AG08396 (cell line): ENCODE data around the gene CHST9.
"Not testable (repeated sequence)": the region's sequence is repeated elsewhere in the genome, so short reads cannot be mapped to it uniquely, and the experiment has no call there.

Experiments used
- DNase-seq: peaks from one replicate; pipeline ENCODE4 v3.0.0; 2012; ENCODE audit warnings: low spot score, mixed read lengths

Gene CHST9, protein sequence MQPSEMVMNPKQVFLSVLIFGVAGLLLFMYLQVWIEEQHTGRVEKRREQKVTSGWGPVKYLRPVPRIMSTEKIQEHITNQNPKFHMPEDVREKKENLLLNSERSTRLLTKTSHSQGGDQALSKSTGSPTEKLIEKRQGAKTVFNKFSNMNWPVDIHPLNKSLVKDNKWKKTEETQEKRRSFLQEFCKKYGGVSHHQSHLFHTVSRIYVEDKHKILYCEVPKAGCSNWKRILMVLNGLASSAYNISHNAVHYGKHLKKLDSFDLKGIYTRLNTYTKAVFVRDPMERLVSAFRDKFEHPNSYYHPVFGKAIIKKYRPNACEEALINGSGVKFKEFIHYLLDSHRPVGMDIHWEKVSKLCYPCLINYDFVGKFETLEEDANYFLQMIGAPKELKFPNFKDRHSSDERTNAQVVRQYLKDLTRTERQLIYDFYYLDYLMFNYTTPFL

GRCh38 chr18:27185025-27185763, at the start of gene CHST9:
Gene CHST9, minus strand, starts transcription at chr18:27185308. Its CDS starts 42,499 bp downstream, at chr18:27142809.
- DNase-seq = no peak

DNA sequence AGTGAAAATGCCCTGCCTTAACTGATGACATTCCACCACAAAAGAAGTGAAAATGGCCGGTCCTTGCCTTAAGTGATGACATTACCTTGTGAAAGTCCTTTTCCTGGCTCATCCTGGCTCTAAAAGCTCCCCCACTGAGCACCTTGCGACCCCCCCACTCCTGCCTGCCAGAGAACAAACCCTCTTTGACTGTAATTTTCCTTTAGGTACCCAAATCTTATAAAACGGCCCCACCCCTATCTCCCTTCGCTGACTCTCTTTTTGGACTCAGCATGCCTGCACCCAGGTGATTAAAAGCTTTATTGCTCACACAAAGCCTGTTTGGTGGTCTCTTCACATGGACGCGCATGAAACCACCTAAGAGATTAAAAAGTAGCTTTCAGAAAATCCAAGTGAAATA, 47.2 kb upstream of the CHST9 start:
- DNase-seq = not testable (repeated sequence)

- not testable (repeated sequence) for DNase-seq
Observed at GRCh38 chr18:27231671-27232070, 46.6 kb upstream of the CHST9 start.

DNA sequence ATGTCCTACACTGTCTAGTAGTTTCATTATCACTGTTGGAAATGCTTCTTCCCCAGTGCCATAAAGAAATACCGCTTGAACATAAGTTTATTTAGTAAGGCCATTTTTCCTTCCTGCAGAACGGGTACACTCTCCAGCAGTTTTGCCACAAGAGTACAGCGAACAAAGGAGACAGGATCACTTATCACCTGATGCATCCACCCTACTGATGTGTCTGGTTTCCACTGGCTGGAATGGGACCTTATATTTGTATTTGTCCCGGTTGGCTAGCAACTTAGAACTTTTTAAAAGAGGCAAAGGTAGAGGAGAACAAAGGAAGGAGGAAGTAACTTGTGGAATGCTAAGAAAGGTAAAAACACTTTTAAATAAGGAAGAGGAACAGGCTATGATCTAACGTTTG, 46.1 kb upstream of the CHST9 start:
- not testable (repeated sequence) for DNase-seq

GRCh38 chr18:27227721-27228120, 42.6 kb upstream of the CHST9 start:
- DNase-seq = no peak

DNA sequence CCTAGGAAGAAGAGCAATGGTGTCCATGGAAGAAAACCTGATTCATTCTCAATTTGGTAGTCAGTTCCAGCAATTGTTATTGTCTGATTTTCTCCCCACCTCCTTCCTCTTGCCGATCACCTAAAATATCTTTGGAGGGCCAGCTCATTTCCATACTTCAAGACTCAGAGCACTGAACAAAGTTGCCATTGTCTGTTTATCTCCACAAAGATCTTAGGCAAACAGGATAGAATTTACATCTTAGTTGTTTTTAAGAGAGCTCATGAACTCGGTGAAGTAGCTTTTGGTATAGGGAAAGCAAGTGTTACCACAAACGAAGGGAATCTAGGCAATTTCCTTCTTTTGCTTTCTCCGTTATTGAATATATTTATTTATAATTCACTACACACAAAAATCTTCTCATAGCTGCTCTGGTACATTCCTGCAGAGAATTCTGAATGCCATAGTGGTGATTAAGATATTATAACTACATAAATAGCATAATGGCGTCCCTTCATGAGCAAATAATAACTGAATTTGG, 41.5 kb upstream of the CHST9 start:
- DNase-seq = no peak

GRCh38 chr18:27225947-27226481, 40.9 kb upstream of the CHST9 start:
- DNase-seq = no peak

- DNase-seq = no peak
Observed at GRCh38 chr18:27223526-27224291, 38.6 kb upstream of the CHST9 start.

DNA sequence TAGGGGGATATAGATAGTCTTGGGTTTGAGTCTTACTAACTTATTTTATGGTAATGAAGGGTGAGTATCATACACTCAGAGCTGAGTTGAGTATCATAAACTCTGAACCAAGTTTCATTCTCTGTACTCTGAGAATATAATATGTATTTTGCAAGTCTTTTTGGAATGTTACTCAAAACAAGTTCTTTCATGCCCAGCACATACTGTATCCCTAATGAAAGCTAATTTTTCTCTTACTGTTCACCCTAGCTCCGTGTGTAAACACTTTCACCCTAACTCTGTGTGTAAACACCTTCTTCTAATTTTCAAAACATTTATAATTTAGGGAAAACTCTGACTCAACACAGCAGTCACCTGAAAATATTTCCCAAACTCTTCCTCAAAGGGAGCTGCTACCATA, 29.7 kb upstream of the CHST9 start:
- DNase-seq = no peak

DNA sequence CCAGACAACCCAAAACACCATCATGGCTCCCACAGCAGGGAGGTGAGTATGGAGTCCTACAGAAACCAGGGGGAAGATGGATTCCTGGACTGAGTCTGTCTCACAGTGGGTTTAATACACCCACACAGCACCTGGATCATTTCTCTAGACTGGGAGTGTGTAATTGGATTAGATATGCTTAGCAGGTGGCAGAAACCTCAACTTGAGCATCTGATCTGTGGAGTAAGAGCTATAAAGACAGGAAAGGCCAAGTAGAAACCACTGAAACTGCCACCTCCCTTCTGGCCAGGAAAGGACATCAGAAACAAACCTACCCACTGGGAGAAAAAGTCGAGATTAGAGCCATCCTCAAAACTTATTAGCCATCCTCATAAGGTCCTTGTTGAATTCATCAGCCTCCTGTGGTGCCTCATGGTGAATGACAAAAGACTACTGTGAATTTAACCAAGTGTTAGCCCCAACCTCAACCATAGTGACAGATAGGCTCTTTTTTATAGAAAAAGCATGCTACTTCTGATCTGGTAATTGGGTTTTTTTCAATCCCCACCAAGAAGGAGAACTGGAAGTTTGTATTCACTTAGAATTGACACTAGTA, 28.1 kb upstream of the CHST9 start:
- DNase-seq = no peak

DNA sequence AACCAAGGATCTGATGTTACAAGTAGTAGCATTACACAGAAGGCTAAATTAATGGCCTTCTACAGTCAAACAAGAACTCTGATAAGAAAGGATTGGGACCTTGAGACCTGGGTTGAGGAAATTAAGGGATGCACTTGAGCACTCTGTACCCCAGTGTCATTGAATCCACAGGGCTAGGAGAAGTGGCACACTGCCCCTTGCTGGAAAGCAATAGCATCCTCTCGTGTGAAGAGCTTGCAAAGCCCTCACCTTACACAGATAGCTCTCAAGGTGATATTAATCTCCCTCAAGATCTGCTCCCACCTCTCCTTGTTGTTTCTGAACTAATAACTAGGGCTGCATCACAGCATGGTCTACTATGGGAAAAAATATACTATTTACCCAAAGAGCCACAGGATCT, 26.5 kb upstream of the CHST9 start:
- no peak for DNase-seq

- no peak for DNase-seq
Observed at GRCh38 chr18:27206411-27206810, 21.3 kb upstream of the CHST9 start.

DNA sequence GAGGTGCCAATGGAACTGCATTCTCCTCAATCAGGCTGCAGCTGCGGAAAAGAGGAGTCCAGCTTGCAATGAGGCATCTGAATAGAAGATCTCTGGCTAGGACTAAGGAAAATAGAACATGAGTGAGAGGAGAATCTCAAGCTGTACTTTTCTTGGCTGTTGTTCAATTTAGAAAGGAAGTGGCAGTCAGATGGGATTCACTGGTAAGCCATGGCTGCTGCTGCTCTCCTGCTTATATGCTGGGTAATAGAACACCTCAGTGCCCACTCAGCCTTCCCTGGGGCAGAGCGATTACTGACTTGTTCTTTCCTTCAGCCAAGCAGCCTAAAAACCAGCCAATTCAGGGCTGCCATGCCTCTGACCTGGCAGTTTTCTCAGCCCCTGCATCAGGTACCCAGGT, 17.6 kb upstream of the CHST9 start:
- DNase-seq = no peak

- no peak for DNase-seq
Observed at GRCh38 chr18:27198036-27198435, 12.9 kb upstream of the CHST9 start.

- DNase-seq = no peak
Observed at GRCh38 chr18:27188309-27188708, 3.2 kb upstream of the CHST9 start.

DNA sequence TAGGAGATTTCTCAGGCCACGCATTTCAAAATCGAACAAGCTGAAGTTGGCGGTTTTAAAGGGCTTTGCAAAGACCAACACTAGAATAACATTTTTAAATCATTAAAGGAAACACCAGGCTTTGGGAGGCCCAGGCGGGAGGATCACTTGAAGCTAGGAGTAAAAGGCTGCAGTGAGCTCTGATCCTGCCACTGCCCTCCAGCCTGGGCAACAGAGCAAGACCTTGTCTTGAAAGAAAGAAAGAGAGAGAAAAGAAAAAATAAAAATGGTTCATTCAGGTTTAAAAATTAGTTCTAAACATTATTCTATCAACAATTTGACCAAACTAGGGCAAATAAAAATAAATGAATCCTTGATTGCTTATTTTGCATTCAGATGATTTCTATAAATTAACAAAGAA, 789 bp upstream of the CHST9 start:
- no peak for DNase-seq

DNA sequence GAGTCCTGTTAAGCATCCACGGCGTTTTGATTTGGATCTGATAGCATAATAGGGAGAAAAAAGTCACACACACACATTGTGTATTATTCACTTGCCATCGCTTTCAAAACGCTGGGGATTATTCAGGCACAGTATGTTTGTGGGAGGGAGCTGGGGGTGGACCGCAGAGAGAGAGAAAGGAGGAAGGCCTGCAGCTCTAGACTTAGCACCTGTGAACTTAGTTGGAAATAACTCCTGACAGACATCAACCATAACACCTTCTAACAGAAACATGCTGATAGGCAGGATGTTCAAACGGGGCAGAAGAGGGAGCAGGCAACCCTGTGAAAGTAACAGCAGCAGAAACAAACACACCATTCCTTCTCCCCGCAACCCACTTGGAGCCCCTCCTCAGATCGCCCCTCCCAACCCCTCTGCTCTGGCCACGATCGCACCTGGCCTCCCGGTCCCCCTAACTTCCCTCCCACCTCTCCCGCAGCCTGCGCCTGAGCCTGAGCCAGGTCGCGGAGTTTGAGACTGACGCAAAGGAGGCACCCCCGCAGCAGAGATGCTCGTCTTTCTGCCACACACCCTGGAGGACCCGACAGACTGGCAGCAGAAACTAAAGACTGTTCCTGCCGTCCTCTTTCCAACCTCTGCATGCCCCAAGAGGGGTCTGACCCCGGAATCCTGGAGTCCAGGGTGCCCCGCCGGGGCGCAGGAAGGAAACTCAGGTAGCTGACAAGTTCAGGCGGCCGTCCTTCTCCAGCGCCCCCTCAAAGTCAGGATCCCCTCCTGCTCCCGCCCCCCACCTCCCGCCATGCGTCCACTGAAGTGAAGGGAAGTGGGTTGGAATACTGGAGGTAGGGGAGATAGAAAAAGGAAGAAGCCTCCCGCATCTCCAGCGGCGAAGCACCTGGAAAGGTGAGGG, 738 bp downstream of the CHST9 start:
- DNase-seq = no peak

DNA sequence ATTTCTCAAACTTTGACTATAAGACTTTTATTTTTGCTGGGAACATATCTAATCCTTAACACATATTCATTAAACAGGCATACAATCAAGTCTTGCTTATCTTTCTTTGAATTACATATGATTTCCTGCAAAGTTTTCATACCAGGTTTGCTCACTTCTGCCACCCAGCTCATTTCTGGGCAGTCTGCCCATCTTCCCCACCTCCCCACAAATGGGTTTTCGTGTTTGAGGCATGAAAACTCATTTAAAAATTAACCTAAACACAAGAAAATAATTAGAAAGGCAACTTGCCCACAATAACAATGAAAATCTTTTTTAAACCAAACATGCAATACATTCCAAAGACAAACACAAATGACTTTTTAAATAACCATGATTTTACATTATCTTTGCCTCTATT, 3.4 kb downstream of the CHST9 start:
- DNase-seq = no peak

- no peak for DNase-seq
Observed at GRCh38 chr18:27178424-27178823, 6.7 kb downstream of the CHST9 start.

- DNase-seq = no peak
Observed at GRCh38 chr18:27175914-27176313, 9.2 kb downstream of the CHST9 start.

GRCh38 chr18:27175245-27175644, 9.9 kb downstream of the CHST9 start:
- no peak for DNase-seq
